GM18505 (cell line): Measurements from ENCODE around the gene RAB5A.
"Not testable (repeated sequence)": the region's sequence is repeated elsewhere in the genome, so short reads cannot be mapped to it uniquely, and the experiment has no call there.

Experiments used
- ATAC-seq: cut with Tn5 transposase; IDR thresholded peaks from one replicate; pipeline ENCODE4 v1.9.1; 2021; ENCODE audit not compliant: unreplicated experiment
- POLR2A ChIP-seq: IDR thresholded peaks from 4 replicates; pipeline ENCODE4 v1.6.1; 2011; ENCODE audit warnings: borderline replicate concordance; ENCODE audit not compliant: insufficient read depth, insufficient read length; ENCODE audit errors: extremely low read depth

RAB5A gene

DNA sequence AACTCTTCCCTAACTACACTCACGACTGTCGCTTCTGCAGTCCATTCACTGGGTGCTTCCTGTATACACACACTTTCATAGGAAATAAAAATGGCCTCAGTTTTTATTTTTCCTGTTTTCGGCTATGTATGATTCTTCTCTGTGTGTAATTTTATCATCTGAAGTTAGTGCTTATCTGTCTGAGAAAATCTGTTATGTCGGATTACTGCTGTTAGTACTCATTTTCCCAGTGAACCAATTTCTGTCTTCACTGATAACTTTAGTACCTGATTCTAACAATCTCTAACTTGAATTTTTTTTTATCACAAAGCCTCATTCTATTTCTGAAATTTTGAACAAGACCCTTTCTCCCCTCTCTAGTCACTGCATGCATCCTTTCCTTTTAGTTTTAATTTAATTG lies 20.9 kb downstream of the RAB5A start:
- ATAC-seq: no peak
- TF ChIP-seq POLR2A: no peak

DNA sequence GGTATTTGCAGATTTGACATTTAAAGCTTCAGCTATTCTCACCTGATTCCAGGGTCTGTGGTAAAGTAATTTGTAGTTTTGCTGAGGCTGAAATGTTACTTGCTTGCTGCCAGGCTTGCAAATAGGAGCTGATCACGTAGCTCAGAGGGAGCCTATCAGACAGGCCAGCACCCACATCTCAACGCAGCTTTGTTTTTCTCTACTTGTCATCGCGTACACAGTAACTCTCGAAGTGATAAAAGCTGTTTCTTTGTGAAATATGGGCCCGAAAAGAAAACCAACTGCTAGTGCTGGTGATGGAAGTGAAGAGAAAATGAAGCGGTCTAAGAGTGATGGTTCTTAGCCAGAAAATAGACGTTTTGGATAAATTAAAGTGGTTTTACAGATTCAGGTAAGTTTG lies 23.4 kb downstream of the RAB5A start:
- no peak for TF ChIP-seq POLR2A
- no peak for ATAC-seq

DNA sequence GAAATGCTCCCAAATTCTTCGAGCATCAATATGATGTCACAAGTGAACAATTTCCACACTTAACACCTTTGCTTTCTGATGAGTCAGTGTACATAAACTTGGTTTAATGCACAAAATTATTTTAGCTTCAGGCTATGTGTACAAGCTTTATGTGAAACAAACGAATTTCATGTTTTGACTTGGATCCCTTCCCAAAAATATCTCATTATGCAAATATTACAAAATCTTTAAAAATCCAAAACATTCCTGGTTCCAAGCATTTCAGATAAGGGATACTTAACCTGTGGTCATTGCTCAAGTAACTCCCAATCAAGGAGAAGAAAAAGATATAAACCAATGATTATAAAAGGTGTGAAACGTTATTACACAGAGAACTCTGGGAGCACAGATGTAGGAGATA lies 25.2 kb downstream of the RAB5A start:
- no peak for TF ChIP-seq POLR2A
- ATAC-seq: no peak

DNA sequence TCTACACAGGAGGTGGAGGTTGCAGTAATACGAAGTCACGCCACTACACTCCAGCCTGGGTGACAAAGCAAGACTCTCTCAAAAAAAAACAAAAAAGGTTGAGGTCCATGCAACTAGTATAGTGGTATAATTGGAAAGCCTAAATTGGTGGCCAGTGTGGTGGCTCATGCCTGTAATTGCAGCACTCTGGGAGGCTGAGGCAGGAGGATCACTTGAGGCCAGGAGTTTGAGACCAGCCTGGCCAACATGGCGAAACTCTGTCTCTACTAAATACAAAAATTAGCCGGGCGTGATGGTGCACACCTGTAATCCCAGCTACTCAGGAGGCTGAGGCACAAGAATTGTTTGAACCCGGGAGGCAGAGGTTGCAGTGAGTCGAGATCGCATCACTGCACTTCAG lies 42.0 kb downstream of the RAB5A start:
- not testable (repeated sequence) for ATAC-seq

DNA sequence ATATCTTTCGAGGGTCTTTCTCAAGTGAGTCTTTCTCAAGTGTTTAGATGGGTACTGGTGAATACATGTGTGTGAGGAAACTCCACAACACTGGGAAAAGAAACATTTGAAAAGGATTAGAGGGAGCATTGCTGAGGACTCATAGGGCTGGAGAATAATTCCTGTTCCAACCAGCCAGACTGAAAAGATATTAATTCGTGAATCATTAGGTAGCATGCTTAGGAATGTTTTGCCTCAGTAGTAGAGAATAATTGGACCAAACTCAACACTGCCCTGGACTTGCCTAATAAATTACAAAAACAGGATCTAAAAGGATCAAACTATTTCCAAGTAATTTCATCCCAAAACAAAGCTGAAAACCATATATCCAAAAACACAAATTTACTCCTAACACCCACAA lies 47.9 kb downstream of the RAB5A start:
- no peak for TF ChIP-seq POLR2A
- no peak for ATAC-seq

DNA sequence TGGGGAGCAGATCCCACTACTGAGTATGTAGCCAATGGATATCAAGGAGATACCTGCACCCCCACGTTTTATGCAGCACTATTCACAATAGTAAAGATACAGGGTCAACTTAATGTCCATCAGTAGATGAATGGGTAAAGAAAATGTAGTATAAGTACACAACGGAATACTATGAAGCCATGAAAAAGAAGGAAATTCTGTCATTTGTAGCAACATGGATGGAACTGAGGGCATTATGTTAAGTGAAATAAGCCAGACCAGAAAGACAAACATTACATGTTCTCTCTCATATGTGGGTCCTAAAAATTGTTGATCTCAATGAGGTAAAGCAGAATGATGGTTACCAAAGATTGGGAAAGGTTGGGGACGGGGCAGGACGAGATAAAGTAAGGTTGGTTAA lies 50.6 kb downstream of the RAB5A start:
- no peak for ATAC-seq
- TF ChIP-seq POLR2A: no peak

DNA sequence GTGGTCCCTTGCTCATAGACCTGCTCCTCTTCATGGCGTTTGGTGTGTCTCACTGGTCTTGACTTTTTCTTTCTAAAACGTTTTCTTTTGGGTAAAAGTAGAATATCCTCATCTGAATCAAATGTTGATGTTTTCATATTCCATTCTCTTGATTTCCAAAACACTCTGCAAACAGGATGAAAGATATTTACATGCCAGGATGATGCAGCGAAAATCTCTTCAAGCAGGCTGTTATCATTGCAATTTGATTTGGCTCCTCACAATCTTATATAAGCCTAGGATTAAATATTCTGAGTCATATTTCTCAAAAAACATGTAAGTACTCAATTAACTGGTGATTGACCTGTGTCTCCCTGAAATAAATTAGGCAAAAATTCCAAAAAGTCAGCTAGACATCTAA lies 55.0 kb downstream of the RAB5A start:
- no peak for ATAC-seq
- TF ChIP-seq POLR2A: no peak

DNA sequence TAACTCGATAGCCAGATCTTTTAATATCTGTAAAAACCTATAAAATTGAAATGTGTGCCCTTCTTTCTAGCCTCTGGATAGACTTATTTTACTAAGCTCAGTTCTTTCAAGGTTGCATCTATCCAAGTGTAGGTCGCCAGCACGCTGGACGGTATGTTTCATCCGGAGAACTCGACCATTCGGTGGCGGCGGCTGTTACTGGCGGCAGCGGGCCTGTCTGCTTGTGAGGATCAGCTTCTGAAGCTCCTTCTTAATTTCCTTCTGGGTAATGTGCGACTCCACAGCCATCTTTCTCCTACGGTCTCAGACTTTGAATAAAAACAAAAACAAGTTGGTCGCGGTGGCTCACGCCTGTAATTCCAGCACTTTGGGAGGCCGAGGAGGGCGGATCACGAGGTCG lies 61.1 kb downstream of the RAB5A start:
- no peak for TF ChIP-seq POLR2A
- ATAC-seq: no peak

DNA sequence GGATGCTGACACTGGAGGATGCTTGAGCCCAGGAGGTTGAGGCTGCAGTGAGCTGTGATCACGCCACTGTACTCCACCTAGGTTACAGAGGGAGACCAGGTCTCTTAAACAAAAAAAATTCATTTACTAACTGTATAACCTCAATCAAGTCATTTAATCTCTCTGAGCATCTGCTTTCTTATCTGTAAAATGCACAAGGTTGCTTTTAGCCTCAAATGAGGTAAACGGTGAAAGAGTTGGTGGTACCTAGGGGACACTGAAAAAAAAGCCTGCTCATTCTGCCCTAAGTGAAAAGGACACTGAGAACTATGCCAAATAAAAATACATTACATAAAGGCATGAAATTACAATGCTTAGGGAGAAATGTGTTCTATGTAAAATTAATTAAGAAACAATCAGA lies 61.7 kb downstream of the RAB5A start:
- no peak for TF ChIP-seq POLR2A
- ATAC-seq: no peak

DNA sequence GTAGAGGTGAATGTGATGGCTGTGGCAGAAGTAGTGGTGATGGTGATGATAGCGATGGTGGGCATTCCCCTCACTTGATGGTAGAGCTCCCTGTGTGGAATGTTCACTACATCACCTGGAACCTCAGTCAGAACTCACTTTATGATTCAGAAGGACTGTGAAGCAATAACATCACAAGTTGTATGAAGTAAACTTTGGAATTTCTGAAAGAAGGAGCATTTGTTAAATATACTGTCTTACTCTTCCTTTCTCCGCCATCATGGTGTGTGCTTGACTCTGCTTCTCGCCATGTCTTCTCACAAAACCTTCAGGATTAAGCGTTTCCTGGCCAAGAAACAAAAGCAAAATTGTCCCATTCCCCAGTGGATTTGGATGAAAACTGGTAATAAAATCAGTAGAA lies 65.3 kb downstream of the RAB5A start, which contains the start of gene PP2D1:
Gene PP2D1, minus strand, starts transcription at position 101 of the 400 bp plus-strand sequence. CDS start 192 bp downstream, outside the sequence.
- no peak for ATAC-seq
- no peak for TF ChIP-seq POLR2A

DNA sequence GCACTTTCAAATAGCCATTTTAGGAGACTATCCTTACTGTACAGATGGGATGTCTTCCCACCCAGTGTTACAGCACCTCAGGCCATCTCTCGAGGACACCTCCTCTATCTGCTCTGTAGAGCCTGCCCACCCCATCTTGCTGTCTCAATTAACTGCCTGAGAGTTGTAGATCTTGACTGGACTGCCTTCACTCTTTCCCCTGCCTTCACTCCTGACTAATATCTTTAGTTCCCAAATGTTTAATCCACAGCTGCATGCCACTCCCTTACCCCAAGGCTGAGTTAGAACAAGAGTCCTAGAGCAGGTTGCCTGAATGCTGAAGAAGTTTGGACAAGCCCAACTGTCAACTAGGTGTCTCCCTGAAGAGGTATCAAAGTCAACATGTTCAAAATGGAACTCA lies 66.5 kb downstream of the RAB5A start:
- no peak for TF ChIP-seq POLR2A
- ATAC-seq: no peak

DNA sequence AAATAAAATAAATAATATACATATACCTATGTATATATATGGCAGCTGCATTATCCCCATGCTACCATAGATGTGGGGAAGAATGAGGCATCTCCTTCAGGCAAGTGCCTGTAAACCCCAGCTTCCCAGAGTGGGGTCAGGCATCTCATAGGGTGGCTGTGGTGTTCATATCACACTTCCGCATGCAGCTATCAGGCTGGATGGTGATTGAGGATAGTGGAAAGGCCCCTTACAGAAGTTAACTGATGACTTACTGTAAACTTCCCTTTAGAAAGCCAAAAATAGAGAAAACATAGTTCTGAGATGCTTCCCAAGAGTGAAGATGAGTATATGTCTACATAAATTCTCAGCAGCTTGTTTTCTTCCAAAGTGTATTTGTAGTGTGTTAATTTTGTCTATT lies 68.6 kb downstream of the RAB5A start:
- no peak for ATAC-seq

DNA sequence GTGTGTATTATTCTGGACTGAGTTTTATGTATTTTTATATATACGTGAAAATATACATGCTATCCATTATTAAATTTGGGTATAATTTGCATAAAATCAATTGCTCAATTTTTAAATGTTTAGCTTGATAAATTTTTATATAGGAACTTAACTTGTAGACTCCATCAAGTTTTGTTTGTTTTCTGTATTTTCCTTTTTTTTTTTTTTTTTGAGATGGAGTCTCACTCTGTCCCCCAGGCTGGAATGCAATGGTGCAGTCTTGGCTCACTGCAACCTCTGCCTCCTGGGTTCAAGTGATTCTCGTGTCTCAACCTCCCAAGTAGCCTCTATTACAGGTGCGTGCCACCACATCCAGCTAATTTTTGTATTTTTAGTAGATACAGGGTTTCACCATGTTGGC lies 69.2 kb downstream of the RAB5A start:
- ATAC-seq: not testable (repeated sequence)

More for the DNA sequence above, 68.6 kb downstream of the RAB5A start:
- no peak for TF ChIP-seq POLR2A

DNA sequence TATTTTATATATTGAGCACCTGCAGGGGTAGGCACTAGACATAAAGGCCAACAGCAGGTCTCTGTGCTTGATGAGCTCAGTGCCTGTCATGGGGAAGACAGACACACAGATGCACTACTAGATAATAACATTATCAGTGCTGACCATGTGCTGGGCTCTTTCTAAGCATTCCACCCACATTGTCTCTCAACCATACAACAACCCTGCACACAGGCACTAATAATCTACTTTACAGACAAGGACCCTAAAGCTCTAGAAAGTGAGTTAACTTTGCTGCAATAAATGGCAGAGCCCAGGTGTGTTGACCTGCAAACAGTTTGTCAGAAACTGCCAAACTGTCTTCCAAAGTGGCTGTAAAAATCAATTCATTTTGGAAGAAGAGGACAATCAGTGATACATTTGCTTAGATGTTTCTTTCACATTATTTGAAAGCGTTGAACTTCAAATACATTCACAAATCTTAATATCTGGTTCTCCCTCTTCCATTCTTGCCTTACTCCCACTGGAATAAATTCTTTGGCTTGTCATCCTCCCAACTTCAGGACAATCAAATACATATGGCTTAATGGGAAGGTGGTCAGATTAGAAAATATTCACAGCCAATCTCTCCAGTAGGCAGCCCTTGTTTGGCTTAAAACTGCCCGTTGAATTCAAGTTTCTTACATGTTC lies 76.2 kb downstream of the RAB5A start:
- TF ChIP-seq POLR2A: no peak
- no peak for ATAC-seq
